GM12891 (cell line): ENCODE results near the gene TMEM242.

ENCODE experiments used
- PAX5 ChIP-seq: IDR thresholded peaks from 2 replicates; pipeline ENCODE4 v1.6.1; 2011; ENCODE audit warnings: low read length, moderate library complexity, mild to moderate bottlenecking; ENCODE audit not compliant: insufficient read depth, severe bottlenecking
- POLR2A ChIP-seq: IDR thresholded peaks from 2 replicates; pipeline ENCODE4 v1.6.1; 2011; ENCODE audit warnings: low read depth, low read length, control low read depth
- POLR2AphosphoS5 ChIP-seq: IDR thresholded peaks from 2 replicates; pipeline ENCODE4 v1.6.1; 2011; ENCODE audit warnings: low read depth, low read length, control low read depth
- POU2F2 ChIP-seq: IDR thresholded peaks from 2 replicates; pipeline ENCODE4 v1.6.1; 2011; ENCODE audit warnings: low read depth, mild to moderate bottlenecking, control low read depth, low read length, moderate library complexity
- SPI1 ChIP-seq: IDR thresholded peaks from 2 replicates; pipeline ENCODE4 v1.6.1; 2011; ENCODE audit warnings: low read depth, low read length, control low read depth
- TAF1 ChIP-seq: IDR thresholded peaks from 2 replicates; pipeline ENCODE4 v1.6.1; 2011; ENCODE audit warnings: low read depth, low read length, control low read depth

- TF ChIP-seq POLR2A (no peak), POLR2AphosphoS5 (no peak), TAF1 (no peak), POU2F2 (no peak), SPI1 (no peak), PAX5 (no peak)
Measured at GRCh38 chr6:157288575-157288974, 34.7 kb downstream of the TMEM242 start.
